Parathyroid adenoma (tissue), 2 donors: ENCODE data around the gene KAZN.

Experiments
- H2AFZ ChIP-seq: fragments of 300-600 bp; sonication (generic); one replicate; pipeline ENCODE4 v1.7.0; 2017; ENCODE audit warnings: antibody characterized with exemption, mild to moderate bottlenecking
- H3K27ac ChIP-seq: fragments of 300-600 bp; sonication (generic); one replicate; pipeline ENCODE4 v1.7.0; 2017
- H3K27me3 ChIP-seq: fragments of 300-600 bp; sonication (generic); one replicate; pipeline ENCODE4 v1.7.0; 2017; ENCODE audit warnings: low read length; ENCODE audit not compliant: control insufficient read depth, insufficient read depth
- H3K36me3 ChIP-seq: fragments of 300-600 bp; sonication (generic); one replicate; pipeline ENCODE4 v1.7.0; 2017; ENCODE audit warnings: low read length; ENCODE audit not compliant: control insufficient read depth, insufficient read depth
- H3K4me1 ChIP-seq: fragments of 300-600 bp; sonication (generic); one replicate; pipeline ENCODE4 v1.7.0; 2017; ENCODE audit warnings: control low read depth
- H3K4me2 ChIP-seq: fragments of 300-600 bp; sonication (generic); one replicate; pipeline ENCODE4 v1.7.0; 2017; ENCODE audit warnings: low read length
- H3K4me3 ChIP-seq: fragments of 300-600 bp; sonication (generic); one replicate; pipeline ENCODE4 v1.7.0; 2017; ENCODE audit warnings: low read depth, low read length
- H3K79me2 ChIP-seq: fragments of 300-600 bp; sonication (generic); one replicate; pipeline ENCODE4 v1.7.0; 2017; ENCODE audit warnings: control low read depth
- H3K9ac ChIP-seq: fragments of 300-600 bp; sonication (generic); one replicate; pipeline ENCODE4 v1.7.0; 2017; ENCODE audit warnings: mild to moderate bottlenecking
- H3K9me3 ChIP-seq: fragments of 300-600 bp; sonication (generic); one replicate; pipeline ENCODE4 v1.7.0; 2017; ENCODE audit warnings: low read length; ENCODE audit not compliant: control insufficient read depth
- TF ChIP-seq, protein P1 (sequence below): fragments of 300-600 bp; sonication (generic); IDR thresholded peaks from one replicate; pipeline ENCODE4 v1.7.0; 2017; ENCODE audit warnings: antibody characterized with exemption, mild to moderate bottlenecking
- donor health status: primary hyperparathyroidism.

The KAZN gene

DNA sequence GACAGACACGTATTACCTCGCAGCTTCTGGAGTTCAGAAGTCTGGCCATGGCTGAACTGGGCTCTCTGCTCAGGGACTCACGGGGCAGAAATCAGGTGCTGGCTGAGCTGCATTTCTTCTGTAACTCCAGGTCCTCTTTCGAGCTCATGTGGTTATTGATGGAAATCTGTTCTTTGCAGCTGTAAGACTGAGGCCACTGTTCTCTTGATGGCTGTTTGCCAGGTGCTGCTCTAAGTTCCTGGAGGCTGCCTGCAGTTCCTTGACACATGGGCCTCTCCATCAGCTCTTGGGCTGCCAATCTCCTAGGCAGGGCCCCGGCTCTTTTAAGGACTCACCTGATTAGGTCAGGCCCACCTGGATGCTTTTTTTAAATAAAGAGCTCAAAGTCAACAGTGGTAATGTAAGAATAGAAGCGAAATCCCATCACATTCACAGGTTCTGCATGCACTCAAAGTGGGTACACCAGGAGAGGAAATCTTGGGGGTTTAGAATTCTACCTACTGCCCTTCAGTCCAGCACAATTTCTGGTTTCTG lies 139.1 kb downstream of the KAZN start:
- Histone ChIP-seq H3K4me1 (no peaks in the 10 kb centered on the region), H3K36me3 (no peaks in the 10 kb centered on the region), H3K27me3 (no peaks in the 10 kb centered on the region)

DNA sequence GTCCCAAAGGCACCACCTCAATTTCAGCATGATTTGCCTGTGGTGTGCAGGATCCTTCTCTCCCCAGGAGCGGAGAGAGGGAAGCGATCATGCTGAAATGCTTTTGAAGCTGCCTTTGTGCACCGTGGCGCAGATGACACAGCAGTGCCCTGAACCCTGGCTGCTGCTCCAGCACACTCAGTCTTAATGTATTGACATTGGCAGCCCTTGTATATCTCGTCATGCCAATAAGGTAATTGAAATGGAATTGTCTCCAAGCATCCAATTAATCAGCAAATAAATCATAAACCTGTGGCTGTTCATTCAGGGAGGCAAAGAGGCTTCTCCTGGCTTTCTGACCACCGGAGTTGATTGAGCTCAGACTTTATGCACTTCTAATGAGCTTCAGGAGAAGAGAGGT lies 139.8 kb downstream of the KAZN start:
- Histone ChIP-seq H3K9me3 (no peaks in the 10 kb centered on the region), H3K27ac (no peak overlapping the region), H3K9ac (no peak overlapping the region), H2AFZ (no peak overlapping the region), H3K79me2 (no peaks in the 10 kb centered on the region), H3K4me3 (no peak overlapping the region), H3K27me3 (no peaks in the 10 kb centered on the region), H3K4me2 (no peak overlapping the region), H3K36me3 (no peaks in the 10 kb centered on the region), H3K4me1 (no peaks in the 10 kb centered on the region)
- TF ChIP-seq, protein P1, sequence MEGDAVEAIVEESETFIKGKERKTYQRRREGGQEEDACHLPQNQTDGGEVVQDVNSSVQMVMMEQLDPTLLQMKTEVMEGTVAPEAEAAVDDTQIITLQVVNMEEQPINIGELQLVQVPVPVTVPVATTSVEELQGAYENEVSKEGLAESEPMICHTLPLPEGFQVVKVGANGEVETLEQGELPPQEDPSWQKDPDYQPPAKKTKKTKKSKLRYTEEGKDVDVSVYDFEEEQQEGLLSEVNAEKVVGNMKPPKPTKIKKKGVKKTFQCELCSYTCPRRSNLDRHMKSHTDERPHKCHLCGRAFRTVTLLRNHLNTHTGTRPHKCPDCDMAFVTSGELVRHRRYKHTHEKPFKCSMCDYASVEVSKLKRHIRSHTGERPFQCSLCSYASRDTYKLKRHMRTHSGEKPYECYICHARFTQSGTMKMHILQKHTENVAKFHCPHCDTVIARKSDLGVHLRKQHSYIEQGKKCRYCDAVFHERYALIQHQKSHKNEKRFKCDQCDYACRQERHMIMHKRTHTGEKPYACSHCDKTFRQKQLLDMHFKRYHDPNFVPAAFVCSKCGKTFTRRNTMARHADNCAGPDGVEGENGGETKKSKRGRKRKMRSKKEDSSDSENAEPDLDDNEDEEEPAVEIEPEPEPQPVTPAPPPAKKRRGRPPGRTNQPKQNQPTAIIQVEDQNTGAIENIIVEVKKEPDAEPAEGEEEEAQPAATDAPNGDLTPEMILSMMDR = no peak

More for the DNA sequence above, 139.1 kb downstream of the KAZN start:
- H3K9ac ChIP-seq = no peak overlapping the region
- H3K9me3 ChIP-seq = no peaks in the 10 kb centered on the region
- H3K4me3 ChIP-seq = no peak overlapping the region
- no peak overlapping the region for H3K27ac ChIP-seq
- no peak overlapping the region for H2AFZ ChIP-seq
- H3K79me2 ChIP-seq = no peaks in the 10 kb centered on the region
- TF ChIP-seq, protein P1 = no peak
- no peak overlapping the region for H3K4me2 ChIP-seq

DNA sequence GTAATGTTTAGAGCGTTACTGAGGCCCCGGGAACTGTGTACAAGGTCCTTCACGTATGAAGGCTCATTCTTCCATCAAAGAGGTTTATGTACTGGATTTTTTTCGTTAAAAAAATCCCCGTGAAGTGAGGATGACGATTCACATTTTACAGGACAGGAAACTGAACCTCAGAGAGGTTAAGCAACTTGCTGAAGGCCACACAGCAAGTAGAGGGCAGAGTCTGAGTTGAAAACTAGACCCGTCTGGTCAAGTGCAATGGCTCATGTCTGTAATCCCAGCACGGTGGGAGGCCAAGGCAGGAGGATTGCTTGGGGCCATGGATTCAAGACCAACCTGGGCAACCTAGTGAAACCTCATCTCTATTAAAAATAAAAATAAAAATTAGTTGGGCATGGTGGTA lies 140.2 kb downstream of the KAZN start:
- Histone ChIP-seq H3K9me3 (no peaks in the 10 kb centered on the region), H3K4me1 (no peaks in the 10 kb centered on the region), H3K4me3 (no peak overlapping the region), H2AFZ (no peak overlapping the region), H3K4me2 (no peak overlapping the region), H3K27me3 (no peaks in the 10 kb centered on the region), H3K27ac (no peak overlapping the region), H3K9ac (no peak overlapping the region), H3K36me3 (no peaks in the 10 kb centered on the region), H3K79me2 (no peaks in the 10 kb centered on the region)
- TF ChIP-seq, protein P1 = no peak

DNA sequence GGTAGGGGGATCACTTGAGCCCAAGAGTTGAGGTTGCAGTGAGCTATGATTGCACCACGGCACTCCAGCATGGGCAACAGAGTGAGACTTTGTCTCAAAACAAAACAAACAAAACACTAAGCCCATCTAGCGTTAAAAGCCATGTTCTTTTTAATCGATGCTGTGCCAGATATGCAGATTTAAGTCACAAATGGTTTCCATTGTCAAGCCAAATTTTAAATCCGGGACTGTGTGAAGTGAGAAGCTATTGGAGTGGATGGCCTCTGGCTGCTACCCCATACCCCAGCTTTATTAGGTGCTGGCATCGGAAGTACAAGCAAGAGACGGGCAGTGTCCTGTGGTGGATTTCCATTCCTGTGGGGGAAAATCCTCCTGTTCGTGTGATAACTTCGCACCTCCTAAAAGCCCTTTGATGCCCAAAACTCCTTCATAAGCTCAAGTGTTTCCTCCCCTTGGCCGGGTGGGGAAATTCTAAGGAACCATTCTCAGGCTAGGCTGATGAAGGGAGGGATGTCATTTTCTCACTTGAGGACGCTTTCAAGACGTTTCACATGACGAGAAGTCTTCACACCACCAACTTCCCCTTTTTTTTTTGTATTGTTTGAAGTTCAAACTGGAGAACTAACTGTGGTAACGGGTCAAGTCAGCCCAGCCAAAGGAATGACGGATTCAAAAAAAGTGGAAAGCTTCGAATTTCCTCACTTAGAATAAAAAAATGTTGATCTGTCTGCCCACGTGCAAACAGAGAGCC lies 140.8 kb downstream of the KAZN start:
- Histone ChIP-seq H3K4me2 (no peak overlapping the region), H2AFZ (no peak overlapping the region), H3K27ac (no peak overlapping the region), H3K36me3 (no peaks in the 10 kb centered on the region), H3K79me2 (no peaks in the 10 kb centered on the region), H3K27me3 (no peaks in the 10 kb centered on the region), H3K9ac (no peak overlapping the region), H3K4me1 (no peaks in the 10 kb centered on the region), H3K9me3 (no peaks in the 10 kb centered on the region), H3K4me3 (no peak overlapping the region)
- TF ChIP-seq, protein P1 = no peak

DNA sequence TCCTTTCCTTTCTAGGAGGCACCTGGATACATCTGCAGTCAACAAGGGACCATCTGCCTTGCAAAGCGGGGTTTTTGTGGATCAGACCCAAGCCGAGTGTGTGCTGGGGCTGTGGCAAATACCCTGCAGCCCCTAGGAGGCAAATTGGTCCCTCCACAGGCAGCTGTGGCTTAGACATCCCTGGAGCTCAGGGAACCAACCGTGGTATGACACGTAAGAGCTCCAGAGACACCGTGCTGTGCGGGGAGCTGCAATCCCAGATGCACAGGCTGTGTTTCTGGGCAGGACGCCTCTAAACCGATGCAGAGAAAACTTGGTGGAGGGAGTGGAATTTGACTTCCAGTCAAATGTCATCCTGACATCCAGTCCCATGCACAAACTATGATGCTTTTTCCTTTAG lies 141.5 kb downstream of the KAZN start:
- no peak overlapping the region for H2AFZ ChIP-seq
- H3K79me2 ChIP-seq = no peaks in the 10 kb centered on the region
- H3K27me3 ChIP-seq = no peaks in the 10 kb centered on the region
- no peak overlapping the region for H3K4me2 ChIP-seq
- TF ChIP-seq, protein P1 = no peak
- no peak overlapping the region for H3K9ac ChIP-seq
- no peak overlapping the region for H3K27ac ChIP-seq
- H3K4me1 ChIP-seq = no peaks in the 10 kb centered on the region
- H3K9me3 ChIP-seq = no peaks in the 10 kb centered on the region
- no peak overlapping the region for H3K4me3 ChIP-seq
- no peaks in the 10 kb centered on the region for H3K36me3 ChIP-seq
